KOPT-K1 (cell line): ENCODE results near the gene SLC6A19.

Source experiments
- H3K27ac ChIP-seq: fragments of 200-600 bp; sonication (generic); 2 replicates; pipeline ENCODE4 v1.5.1; 2016; ENCODE audit warnings: antibody characterized with exemption, mild to moderate bottlenecking, low read depth, low read length; ENCODE audit not compliant: poor library complexity, severe bottlenecking
- H3K36me3 ChIP-seq: fragments of 200-600 bp; sonication (generic); 2 replicates; pipeline ENCODE4 v1.5.1; 2017; ENCODE audit warnings: antibody characterized with exemption, mild to moderate bottlenecking, low read length, moderate library complexity; ENCODE audit not compliant: insufficient read depth
- H3K9me3 ChIP-seq: fragments of 200-600 bp; sonication (generic); 2 replicates; pipeline ENCODE4 v1.5.1; 2017; ENCODE audit warnings: antibody characterized with exemption, low read length, mild to moderate bottlenecking; ENCODE audit not compliant: insufficient read depth, poor library complexity, severe bottlenecking

SLC6A19 gene

GRCh38 chr5:1268056-1268455 lies 66.7 kb downstream of the SLC6A19 start:
- H3K36me3 ChIP-seq = no peaks in the 10 kb centered on the region
- H3K9me3 ChIP-seq = no peaks in the 10 kb centered on the region
- H3K27ac ChIP-seq = no peak overlapping the region

DNA sequence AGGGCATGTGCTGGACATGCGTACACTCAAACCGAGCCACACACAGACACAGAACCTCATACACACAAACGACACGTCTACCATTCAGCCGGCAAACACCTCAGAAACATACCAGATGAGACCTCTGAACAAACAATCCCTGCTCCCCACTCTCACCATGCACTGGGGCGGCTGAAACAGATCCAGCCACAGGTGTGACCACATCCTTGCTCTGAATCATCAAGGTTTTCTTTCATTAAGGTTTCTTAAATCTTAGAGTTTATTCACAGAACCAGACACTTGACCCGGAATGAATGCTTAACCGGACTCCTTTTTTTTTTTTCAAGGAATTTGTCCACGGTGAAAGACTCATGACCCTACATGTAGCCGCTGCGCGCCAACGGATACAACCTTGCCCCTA lies 67.3 kb downstream of the SLC6A19 start:
- Histone ChIP-seq H3K9me3 (no peaks in the 10 kb centered on the region), H3K36me3 (no peaks in the 10 kb centered on the region), H3K27ac (no peak overlapping the region)

DNA sequence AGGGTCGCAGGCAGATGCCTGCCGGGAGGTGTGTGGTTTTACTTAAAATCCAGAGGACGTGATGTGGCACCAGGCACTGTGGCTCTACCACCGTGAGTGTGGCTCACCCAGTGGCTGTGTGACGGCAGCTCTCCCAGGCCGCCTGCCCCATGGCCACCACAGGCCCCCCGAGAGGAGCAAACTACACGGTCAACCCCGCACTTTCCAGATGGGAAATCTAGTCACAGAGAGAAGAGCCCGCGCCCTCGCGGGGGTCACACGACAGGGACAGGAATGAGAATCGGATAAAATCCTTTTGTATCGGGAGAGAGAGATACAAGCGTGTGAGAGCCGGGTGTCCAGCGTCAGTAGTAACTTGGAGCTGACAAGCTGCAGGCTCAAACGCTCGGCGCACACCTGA lies 69.0 kb downstream of the SLC6A19 start:
- Histone ChIP-seq H3K27ac (no peak overlapping the region), H3K36me3 (no peaks in the 10 kb centered on the region), H3K9me3 (no peaks in the 10 kb centered on the region)

DNA sequence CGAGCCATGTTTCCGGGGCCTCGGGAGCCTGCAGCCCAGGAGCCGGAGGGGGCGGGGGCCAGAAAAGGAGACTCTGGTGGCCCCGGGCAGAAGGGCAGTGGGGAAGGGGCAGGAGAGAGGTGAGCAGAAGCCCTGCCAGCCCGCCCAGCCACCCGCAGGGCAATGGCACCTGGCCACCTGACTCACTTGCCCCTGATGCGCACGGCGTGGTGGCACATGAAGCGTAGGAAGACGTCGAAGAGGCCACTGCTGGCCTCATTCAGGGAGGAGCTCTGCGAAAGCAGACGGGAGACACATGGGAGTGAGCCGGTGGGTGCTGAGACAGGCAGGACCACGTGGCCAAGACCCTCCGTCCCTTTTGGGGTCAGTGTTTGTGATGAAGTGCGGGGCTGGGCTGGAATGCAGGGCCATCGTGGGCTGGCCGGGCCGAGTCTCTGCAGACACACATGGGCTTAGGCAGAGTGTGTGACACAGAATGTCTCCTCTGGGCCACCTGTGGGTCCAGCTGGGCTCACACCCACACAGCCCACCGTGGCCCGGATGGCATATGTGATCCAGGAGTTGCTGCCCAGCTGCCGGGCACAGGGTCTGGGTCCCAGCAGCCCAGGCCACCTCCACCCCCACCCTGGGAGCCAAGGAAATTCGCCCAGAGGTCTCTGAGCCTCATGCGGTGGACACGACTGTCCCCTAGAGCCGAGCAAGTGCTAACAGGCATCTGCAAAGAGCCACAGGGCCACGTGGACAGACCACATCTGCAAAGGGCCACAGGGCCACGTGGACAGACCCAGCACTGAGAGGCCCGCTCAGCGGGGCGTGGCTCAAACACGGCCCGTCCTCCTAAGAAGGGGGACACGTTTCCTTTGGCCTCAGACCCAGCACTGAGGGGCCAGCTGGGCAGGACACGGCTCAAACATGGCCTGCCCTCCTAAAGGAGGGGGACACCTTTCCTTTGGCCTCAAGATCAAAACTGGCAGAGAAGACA lies 69.8 kb downstream of the SLC6A19 start:
- Histone ChIP-seq H3K36me3 (no peaks in the 10 kb centered on the region), H3K9me3 (no peaks in the 10 kb centered on the region), H3K27ac (no peak overlapping the region)

GRCh38 chr5:1272201-1272600 lies 70.8 kb downstream of the SLC6A19 start:
- H3K9me3 ChIP-seq = no peaks in the 10 kb centered on the region
- H3K27ac ChIP-seq = no peak overlapping the region
- H3K36me3 ChIP-seq = no peaks in the 10 kb centered on the region

GRCh38 chr5:1273745-1274144 lies 72.3 kb downstream of the SLC6A19 start:
- Histone ChIP-seq H3K9me3 (peaks cover 4% of the 10 kb centered on the region), H3K36me3 (peaks cover 3% of the 10 kb centered on the region; the same call in 1 of the 2 replicates), H3K27ac (no peak overlapping the region)

- H3K9me3 ChIP-seq = peaks cover 4% of the 10 kb centered on the region
- H3K27ac ChIP-seq = no peak overlapping the region
- H3K36me3 ChIP-seq = peaks cover 3% of the 10 kb centered on the region; the same call in 1 of the 2 replicates
Measured at GRCh38 chr5:1274471-1274870, 73.1 kb downstream of the SLC6A19 start.
